ENCODE measurements around the gene LRRC4B.

GRCh38 chr19:50551715-50552187 is 16.5 kb downstream of the LRRC4B start:
- no peak for TF ChIP-seq ZNF549 (CRISPR knock-in tag; IDR thresholded peaks at IDR 0.05)
- TF ChIP-seq POLR2A (IDR thresholded peaks at IDR 0.05; ENCODE audit: insufficient read depth in 1 of 2, low read depth in 2 of 2, low read length in 2 of 2): no peak
- TF ChIP-seq, protein P1, sequence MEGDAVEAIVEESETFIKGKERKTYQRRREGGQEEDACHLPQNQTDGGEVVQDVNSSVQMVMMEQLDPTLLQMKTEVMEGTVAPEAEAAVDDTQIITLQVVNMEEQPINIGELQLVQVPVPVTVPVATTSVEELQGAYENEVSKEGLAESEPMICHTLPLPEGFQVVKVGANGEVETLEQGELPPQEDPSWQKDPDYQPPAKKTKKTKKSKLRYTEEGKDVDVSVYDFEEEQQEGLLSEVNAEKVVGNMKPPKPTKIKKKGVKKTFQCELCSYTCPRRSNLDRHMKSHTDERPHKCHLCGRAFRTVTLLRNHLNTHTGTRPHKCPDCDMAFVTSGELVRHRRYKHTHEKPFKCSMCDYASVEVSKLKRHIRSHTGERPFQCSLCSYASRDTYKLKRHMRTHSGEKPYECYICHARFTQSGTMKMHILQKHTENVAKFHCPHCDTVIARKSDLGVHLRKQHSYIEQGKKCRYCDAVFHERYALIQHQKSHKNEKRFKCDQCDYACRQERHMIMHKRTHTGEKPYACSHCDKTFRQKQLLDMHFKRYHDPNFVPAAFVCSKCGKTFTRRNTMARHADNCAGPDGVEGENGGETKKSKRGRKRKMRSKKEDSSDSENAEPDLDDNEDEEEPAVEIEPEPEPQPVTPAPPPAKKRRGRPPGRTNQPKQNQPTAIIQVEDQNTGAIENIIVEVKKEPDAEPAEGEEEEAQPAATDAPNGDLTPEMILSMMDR (CRISPR knock-in tag; IDR thresholded peaks at IDR 0.05): no peak
- TF ChIP-seq SP1 (IDR thresholded peaks at IDR 0.05): no peak
- TF ChIP-seq SP1 (CRISPR knock-in tag; IDR thresholded peaks at IDR 0.05): no peak
- no peak for TF ChIP-seq HDAC2 (CRISPR knock-in tag; IDR thresholded peaks at IDR 0.05)
- TF ChIP-seq HNRNPLL (IDR thresholded peaks at IDR 0.05; ENCODE audit: low read depth, low read length, poor library complexity, severe bottlenecking): no peak
- no peak for TF ChIP-seq NFYB (CRISPR knock-in tag; IDR thresholded peaks at IDR 0.05)
- no peak for TF ChIP-seq SRF (IDR thresholded peaks at IDR 0.05; ENCODE audit: low read depth, low read length)
- TF ChIP-seq ZSCAN31 (CRISPR knock-in tag; IDR thresholded peaks at IDR 0.05; ENCODE audit: low read depth): no peak

All from HepG2 (cell line).